ENCODE results near the gene RFK.

DNA sequence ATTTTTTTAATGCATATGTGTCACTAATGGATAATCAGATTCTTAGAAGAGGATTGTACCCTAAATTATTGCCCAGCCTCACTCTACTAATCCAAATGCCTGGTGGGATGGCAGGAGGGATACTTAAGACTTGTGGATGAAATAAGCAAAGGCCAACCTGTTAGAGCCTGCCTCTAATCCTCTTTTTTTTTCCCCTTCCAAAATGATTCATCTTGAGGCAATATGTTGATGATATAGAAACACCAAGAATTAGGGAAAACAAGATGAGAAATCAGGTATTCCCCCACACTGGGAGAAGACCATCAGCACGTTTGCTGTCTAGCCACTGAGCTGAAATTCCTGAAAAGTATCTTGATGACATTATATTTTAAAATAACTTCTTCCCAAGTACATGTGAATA is 52.0 kb downstream of the RFK start:
- no peak for TF ChIP-seq POLR2A (IDR thresholded peaks at IDR 0.05; ENCODE audit: low read depth, low read length)
- no peak for TF ChIP-seq POLR2AphosphoS5 (IDR thresholded peaks at IDR 0.05; ENCODE audit: low read depth, low read length)
